SJSA1 (cell line): ENCODE results near the gene ZC3H13. TPM values are rescaled to one million over a fixed set of nuclear protein-coding genes. Genes with fewer than 3 reads are reported as not detected.

Experiments used
- DNase-seq, 2 experiments: peaks; one replicate each; pipeline ENCODE4 v3.0.0-alpha.2; 2015 to 2020; ENCODE audit warnings: low spot score in 2 of 2, low read depth in 1 of 2
- H3K27ac ChIP-seq: fragments of 250-450 bp; sonication (Bioruptor Pico); 2 replicates; pipeline ENCODE4 v1.5.1; 2020; ENCODE audit warnings: mild to moderate bottlenecking, moderate library complexity
- H3K27me3 ChIP-seq: fragments of 250-450 bp; sonication (Bioruptor Pico); replicated peaks from 2 replicates; pipeline ENCODE4 v1.5.1; 2020; ENCODE audit warnings: mild to moderate bottlenecking, moderate library complexity
- H3K36me3 ChIP-seq: fragments of 250-450 bp; sonication (Bioruptor Pico); 2 replicates; pipeline ENCODE4 v1.5.1; 2020; ENCODE audit warnings: mild to moderate bottlenecking
- H3K4me1 ChIP-seq: fragments of 250-450 bp; sonication (Bioruptor Pico); replicated peaks from 2 replicates; pipeline ENCODE4 v1.6.1; 2021; ENCODE audit warnings: mild to moderate bottlenecking
- H3K4me3 ChIP-seq: fragments of 250-450 bp; sonication (Bioruptor Pico); 2 replicates; pipeline ENCODE4 v1.5.1; 2020; ENCODE audit warnings: mild to moderate bottlenecking
- H3K9me3 ChIP-seq: fragments of 250-450 bp; sonication (Bioruptor Pico); replicated peaks from 2 replicates; pipeline ENCODE4 v1.5.1; 2020; ENCODE audit warnings: mild to moderate bottlenecking
- total RNA-seq: library from RNA; depleted of rRNA; stranded (reverse); fragments of >200 nt; shearing (Covaris generic); gene quantifications from 2 replicates; pipeline ENCODE4 v1.2.3, GENCODE V29; 2014

Gene ZC3H13
- total RNA-seq, 1 experiment from 2014 or later = 12.2 TPM

DNA sequence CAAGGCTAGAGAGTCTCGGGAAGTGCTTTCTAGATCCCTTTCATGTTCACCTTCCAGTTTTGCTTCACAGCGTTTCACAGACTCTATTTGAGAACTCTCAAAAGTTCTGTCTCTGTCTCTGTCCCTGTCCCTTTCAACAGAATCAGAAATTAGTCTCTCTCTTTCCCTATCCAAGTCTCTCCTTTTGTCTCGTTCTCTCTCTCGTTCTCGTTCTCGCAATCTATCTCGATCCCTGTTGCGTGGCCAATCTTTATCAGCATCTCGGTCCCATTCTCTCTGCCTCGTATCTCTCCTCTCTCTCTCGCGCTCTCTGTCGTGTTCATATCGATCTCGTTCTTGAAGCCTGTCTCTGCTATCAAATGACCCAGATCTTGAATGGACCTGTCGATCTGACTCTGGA, 85.0 kb downstream of the ZC3H13 start:
- peaks cover 50% of the 10 kb centered on the region for H3K36me3 ChIP-seq
- no peak overlapping the region for H3K4me3 ChIP-seq
- H3K4me1 ChIP-seq = no peaks in the 10 kb centered on the region
- no peaks in the 10 kb centered on the region for H3K9me3 ChIP-seq
- no peak overlapping the region for H3K27ac ChIP-seq
- no peak for DNase-seq
- H3K27me3 ChIP-seq = no peaks in the 10 kb centered on the region

DNA sequence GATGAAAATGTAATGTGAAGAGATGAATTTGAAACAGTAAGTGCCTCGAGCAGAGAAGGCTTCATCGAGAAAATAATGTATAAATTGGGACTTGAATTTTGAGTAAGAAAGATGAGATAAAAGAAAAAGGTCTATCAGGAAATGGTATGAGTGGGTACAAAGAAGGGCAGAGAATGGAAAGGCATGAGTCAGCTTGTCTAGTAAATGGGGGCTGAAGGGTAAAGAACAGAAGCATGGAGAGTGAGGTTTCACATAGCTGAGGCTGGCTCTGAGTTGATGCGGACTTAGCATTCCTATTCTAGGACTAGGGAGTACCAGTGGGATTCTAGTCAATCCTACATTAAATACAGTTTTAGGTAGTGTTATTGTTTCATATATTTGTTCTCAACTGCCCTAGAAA, 85.8 kb downstream of the ZC3H13 start:
- no peaks in the 10 kb centered on the region for H3K4me1 ChIP-seq
- no peak overlapping the region for H3K4me3 ChIP-seq
- H3K27me3 ChIP-seq = no peaks in the 10 kb centered on the region
- peaks cover 49% of the 10 kb centered on the region for H3K36me3 ChIP-seq
- no peaks in the 10 kb centered on the region for H3K9me3 ChIP-seq
- no peak for DNase-seq
- H3K27ac ChIP-seq = no peak overlapping the region

DNA sequence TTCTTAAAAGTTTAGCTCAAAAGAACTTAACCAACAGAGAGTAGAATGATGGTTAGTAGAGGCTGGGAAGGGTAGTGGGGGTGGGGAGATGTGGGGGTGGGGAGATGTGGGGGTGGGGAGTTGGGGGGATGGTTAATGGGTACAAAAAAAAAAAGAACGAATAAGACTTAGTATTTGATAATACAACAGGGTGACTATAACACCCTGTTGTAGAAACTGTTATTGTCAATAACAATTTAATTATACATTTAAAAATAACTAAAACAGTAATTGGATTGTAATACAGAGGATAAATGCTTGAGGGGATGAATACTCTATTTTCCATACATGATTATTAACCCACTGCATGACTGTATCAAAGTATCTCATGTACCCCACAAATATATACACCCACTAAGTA, 91.1 kb downstream of the ZC3H13 start:
- H3K27me3 ChIP-seq = no peaks in the 10 kb centered on the region

DNA sequence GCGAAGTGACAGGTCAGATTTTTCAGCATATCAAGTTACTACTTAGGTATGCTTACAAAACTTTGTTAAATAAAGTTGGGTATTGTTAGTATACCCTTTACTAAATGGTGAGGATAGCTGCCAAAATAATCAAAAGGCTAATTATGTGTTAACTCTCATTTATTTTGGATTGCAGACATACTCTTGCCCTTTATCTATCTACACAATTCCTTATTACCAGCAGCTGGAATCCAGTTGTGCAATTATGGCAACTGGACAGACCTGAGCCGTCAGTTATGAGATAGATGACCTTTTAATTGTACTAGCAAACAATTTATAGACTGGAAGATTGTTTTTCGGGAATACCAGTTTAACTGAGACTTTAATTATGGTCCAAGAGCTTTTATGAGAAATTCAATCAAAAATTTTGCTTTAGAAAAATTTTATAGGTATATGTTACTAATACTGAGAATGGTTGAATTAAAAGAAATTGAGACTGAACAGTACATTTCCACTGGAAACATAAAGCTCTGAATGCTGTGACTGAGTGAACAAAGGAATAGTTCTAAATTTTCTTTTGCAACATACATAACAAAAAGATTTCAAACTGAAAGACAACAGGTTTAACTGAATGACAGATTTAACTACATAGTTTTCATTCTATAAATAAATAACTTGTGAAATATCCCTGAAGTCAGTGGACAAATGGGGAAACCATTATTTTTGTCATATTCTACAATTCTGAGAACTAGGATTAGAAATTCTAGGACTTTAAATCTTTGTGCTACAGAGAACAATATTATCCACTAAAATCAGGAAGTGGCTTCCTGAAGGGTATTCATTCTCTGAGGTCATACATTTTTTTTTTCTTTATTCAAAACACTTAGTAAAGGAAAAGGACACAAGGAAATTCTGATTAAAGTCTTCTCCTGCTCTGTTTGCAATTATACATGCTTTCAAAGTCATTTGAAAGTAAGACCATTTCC, 97.4 kb downstream of the ZC3H13 start:
- H3K4me1 ChIP-seq = no peaks in the 10 kb centered on the region
- H3K27me3 ChIP-seq = no peaks in the 10 kb centered on the region
- peaks cover 23% of the 10 kb centered on the region for H3K36me3 ChIP-seq
- DNase-seq = no peak
- no peak overlapping the region for H3K4me3 ChIP-seq
- no peaks in the 10 kb centered on the region for H3K9me3 ChIP-seq
- H3K27ac ChIP-seq = no peak overlapping the region

More for the DNA sequence above, 91.1 kb downstream of the ZC3H13 start:
- Histone ChIP-seq H3K36me3 (peaks cover 32% of the 10 kb centered on the region), H3K4me3 (no peak overlapping the region), H3K27ac (no peak overlapping the region), H3K9me3 (no peaks in the 10 kb centered on the region), H3K4me1 (no peaks in the 10 kb centered on the region)
- no peak for DNase-seq

DNA sequence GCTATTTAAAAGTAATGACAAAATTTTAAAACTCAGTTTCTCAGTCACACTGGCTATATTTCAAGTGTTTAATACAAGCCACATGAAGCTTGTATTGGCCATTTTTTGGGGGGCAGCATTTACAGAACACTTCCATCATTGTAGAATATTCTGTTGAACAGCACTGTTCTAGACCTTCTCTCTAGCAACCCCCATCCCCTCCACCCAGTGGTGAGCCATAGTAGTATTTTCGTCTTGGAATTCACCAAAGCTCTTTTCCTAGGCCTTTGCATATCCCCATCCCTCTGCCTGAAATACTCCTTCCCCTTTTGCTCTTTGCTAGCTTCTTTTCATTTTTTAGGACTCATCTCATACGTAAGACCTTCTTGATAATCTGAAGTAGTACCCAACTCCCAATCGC, 99.5 kb downstream of the ZC3H13 start:
- Histone ChIP-seq H3K4me1 (no peaks in the 10 kb centered on the region), H3K36me3 (peaks cover 19% of the 10 kb centered on the region), H3K27ac (no peak overlapping the region), H3K27me3 (no peaks in the 10 kb centered on the region), H3K9me3 (no peaks in the 10 kb centered on the region), H3K4me3 (no peak overlapping the region)
- no peak for DNase-seq

DNA sequence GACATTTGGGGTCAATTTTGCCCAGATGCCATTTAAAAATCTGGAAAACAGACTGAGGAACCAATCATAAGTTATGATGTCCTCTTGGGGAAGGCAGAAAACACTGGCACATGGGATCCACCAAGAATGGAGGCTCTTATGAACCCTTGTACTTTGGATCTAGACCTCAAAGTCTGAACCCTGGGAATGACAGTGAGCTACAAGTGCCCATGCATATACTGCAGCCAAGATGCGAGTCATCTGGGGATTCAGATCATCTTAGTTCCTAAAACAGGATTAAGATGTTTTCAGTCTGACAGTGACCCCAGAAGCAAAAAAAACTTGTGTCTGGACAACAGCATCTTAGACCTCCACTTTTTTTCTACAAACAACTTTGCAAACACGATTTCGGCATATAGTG, 100.8 kb downstream of the ZC3H13 start:
- no peaks in the 10 kb centered on the region for H3K4me1 ChIP-seq
- H3K27me3 ChIP-seq = no peaks in the 10 kb centered on the region
- no peaks in the 10 kb centered on the region for H3K9me3 ChIP-seq
- H3K27ac ChIP-seq = no peak overlapping the region
- no peak for DNase-seq
- H3K36me3 ChIP-seq = peaks cover 11% of the 10 kb centered on the region
- H3K4me3 ChIP-seq = no peak overlapping the region

DNA sequence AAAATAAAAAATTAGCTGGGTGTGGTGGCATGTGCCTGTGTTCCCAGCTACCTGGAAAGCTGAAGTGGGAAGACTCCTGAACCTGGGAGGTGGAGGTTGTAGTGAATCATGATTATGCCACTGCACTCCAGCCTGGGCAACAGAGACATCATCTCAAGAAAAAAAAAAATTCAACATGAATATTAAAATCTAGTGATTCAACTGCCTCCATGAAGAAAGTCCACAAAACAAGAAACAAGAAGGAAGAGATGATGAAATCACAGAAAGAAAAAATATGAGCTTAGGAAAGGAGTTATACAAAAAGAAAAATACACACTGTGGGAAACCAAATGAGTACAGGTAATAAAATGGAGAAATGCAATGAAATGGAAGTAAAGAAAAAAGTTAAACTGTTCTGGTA, 101.4 kb downstream of the ZC3H13 start:
- DNase-seq = no peak
- no peak overlapping the region for H3K27ac ChIP-seq
- H3K9me3 ChIP-seq = no peaks in the 10 kb centered on the region
- no peaks in the 10 kb centered on the region for H3K27me3 ChIP-seq
- H3K4me3 ChIP-seq = no peak overlapping the region
- no peaks in the 10 kb centered on the region for H3K4me1 ChIP-seq
- peaks cover 5% of the 10 kb centered on the region; the same call in 1 of the 2 replicates for H3K36me3 ChIP-seq

DNA sequence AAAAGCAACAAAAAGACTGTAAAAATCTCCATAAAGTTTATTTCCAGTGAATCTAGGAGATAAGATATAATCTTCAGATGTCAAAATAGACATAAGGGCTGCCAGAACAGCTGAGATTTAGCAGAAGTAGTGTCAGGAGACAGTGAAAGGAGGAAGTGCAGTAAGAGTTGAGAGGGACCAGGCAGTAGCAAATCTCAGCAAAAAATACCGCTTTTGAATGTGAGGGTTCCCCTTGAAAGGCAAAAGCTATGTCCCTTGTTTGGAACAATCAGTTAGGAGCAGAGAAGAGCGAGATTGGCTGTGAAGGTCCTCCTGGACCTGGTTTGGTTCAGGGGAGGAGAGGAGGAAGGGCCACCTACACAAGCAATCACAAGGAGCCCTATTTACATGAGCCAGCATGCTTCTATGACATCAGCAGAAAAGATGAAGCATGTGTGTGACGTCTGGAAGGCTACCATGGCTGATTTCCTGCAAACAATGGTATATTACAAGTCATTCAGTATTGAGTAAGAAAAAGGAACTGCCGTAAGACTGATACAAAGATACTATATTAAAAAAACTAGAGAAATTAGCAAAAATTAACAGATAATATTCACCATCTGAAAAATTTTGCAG, 102.1 kb downstream of the ZC3H13 start:
- H3K4me1 ChIP-seq = no peaks in the 10 kb centered on the region
- no peaks in the 10 kb centered on the region for H3K9me3 ChIP-seq
- no peaks in the 10 kb centered on the region for H3K27me3 ChIP-seq
- DNase-seq = no peak
- no peak overlapping the region for H3K27ac ChIP-seq
- H3K4me3 ChIP-seq = no peak overlapping the region
- peaks cover 5% of the 10 kb centered on the region; the same call in 1 of the 2 replicates for H3K36me3 ChIP-seq

DNA sequence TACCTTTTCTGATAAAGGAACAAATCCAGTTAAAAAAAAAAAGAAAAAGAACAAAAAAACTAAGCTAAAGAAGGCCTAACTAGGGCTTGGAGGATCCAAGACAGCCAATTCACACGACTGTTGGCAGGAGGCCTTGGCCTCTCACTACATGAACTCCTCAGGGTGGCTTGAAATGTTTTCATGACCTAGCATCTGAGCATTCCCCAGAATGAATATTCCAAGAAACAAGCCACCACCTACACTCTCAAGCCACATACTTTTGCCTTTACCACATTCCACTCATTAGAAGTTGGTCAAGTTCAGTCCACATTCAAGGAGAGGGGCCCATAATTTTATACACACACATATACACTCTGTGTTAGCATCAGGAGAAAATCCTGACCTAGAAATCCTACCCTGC, 103.4 kb downstream of the ZC3H13 start:
- Histone ChIP-seq H3K4me1 (no peaks in the 10 kb centered on the region), H3K27ac (no peak overlapping the region), H3K36me3 (no peaks in the 10 kb centered on the region), H3K4me3 (no peak overlapping the region), H3K9me3 (no peaks in the 10 kb centered on the region), H3K27me3 (no peaks in the 10 kb centered on the region)
- DNase-seq = no peak

DNA sequence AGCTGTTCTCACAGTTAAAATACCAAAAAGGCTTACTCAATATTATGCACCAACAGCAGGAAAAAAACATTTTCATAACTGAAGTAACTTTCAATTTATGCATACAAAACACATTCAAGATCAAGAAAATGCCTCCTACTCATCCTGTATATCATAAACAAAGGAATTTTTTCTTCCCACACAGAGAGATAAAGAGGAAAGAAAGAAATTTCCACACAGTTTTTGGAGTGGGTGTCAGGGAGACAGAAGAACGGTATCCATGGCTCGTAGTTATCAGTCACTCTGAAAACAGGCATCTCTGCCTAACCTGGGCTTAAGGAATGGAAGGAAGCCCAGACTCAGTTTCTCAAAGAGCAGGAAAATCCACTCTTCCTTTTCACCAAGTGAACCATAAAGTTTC, 108.6 kb downstream of the ZC3H13 start:
- H3K4me3 ChIP-seq = no peak overlapping the region
- H3K4me1 ChIP-seq = no peaks in the 10 kb centered on the region
- H3K9me3 ChIP-seq = no peaks in the 10 kb centered on the region
- no peak overlapping the region for H3K27ac ChIP-seq
- DNase-seq = no peak
- no peaks in the 10 kb centered on the region for H3K27me3 ChIP-seq
- H3K36me3 ChIP-seq = no peaks in the 10 kb centered on the region

DNA sequence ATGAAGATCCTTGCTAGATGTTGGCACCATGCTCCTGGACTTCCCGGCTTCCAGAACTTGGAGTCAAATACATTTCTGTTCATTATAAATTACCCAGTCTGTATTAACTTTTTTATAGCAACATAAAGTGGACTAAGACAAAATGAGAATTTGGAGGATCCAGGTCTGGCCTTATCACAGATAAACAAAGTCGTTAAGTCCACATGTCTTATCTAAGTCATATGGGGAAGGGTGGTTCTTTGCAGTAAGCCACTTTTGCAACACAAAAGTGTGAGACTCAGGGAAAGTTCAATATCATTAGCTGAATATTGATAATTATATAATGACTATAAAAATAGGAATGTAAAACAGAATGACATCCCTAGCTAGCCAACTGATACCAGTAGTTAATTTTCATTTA, 109.4 kb downstream of the ZC3H13 start:
- Histone ChIP-seq H3K27ac (no peak overlapping the region), H3K36me3 (no peaks in the 10 kb centered on the region), H3K4me3 (no peak overlapping the region), H3K9me3 (no peaks in the 10 kb centered on the region), H3K27me3 (no peaks in the 10 kb centered on the region), H3K4me1 (no peaks in the 10 kb centered on the region)
- no peak for DNase-seq

DNA sequence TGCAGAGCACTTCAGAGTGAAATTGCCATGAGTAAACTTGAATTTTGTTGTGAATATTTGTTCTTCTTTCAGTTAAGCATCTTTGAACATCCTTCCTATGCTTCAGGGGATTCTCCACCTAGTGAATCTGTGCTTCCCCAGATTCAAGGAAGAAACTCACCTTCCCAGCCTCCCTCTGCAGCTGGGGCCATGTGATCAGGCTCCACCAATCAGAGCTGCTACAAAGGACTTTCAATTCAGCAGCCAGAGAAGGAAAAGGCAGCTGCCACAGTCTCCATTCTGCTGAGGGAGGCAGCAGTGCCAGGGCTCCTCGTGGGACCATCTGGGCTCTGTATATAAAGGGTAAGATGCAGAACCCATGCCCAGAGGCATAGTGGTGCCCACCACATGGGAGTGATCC, 111.3 kb downstream of the ZC3H13 start:
- Histone ChIP-seq H3K4me3 (no peak overlapping the region), H3K27ac (no peak overlapping the region), H3K9me3 (no peaks in the 10 kb centered on the region), H3K27me3 (peaks cover 7% of the 10 kb centered on the region), H3K4me1 (no peaks in the 10 kb centered on the region), H3K36me3 (no peaks in the 10 kb centered on the region)
- no peak for DNase-seq

DNA sequence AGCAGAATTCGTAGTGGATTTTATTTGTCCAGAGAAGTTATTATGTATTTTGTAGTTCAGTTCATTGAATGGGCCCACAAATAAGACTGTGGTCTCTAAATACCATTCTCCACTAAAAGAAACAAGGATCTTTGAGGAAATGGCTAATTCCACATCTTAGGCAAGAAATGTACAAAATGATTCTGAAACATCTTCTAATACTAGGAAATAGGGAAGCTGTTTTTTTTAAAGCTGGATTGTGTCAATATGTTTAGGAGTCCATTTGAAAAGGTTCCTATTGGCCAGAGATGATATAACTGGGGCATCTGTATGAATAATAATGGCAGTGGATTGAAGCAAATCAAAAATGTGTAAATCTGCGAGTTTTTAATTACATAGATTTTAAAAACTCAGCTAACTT, 112.5 kb downstream of the ZC3H13 start:
- Histone ChIP-seq H3K4me1 (no peaks in the 10 kb centered on the region), H3K27me3 (peaks cover 9% of the 10 kb centered on the region), H3K9me3 (no peaks in the 10 kb centered on the region), H3K4me3 (no peak overlapping the region), H3K27ac (no peak overlapping the region), H3K36me3 (no peaks in the 10 kb centered on the region)
- DNase-seq = no peak

DNA sequence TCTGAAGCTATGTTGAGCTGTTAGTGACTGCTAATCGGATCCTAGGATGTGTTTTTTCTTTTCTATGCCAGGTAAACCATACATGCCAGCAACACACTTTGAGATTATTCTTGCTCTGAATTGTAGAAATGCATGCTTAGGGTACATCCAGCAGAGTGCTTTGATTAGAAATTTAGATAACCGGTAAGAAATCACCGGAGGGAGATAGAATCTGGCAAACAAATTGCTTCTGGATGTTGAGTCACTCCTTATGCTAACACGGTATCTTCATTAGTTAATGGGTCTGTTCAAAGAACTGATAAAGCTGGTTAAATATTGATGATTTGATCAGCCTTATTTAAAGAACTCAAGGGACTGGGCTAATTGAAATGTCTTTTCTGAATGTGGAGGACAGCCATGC, 115.9 kb downstream of the ZC3H13 start:
- H3K4me3 ChIP-seq = no peak overlapping the region
- no peaks in the 10 kb centered on the region for H3K36me3 ChIP-seq
- H3K9me3 ChIP-seq = no peaks in the 10 kb centered on the region
- no peaks in the 10 kb centered on the region for H3K4me1 ChIP-seq
- DNase-seq = no peak
- peaks cover 9% of the 10 kb centered on the region for H3K27me3 ChIP-seq
- no peak overlapping the region for H3K27ac ChIP-seq
